ENCODE data around the gene HACL1. TPM values are rescaled to one million over a fixed set of nuclear protein-coding genes. Genes with fewer than 3 reads are reported as not detected.
A peak's percentile ranks its signal among the peaks of the same experiment; 100 is the strongest.

The HACL1 gene
- total and polyA plus RNA-seq, 2 donors (not counting 1 experiment from before 2014, with no cell fraction given), result 20.8 to 38.7 TPM

DNA sequence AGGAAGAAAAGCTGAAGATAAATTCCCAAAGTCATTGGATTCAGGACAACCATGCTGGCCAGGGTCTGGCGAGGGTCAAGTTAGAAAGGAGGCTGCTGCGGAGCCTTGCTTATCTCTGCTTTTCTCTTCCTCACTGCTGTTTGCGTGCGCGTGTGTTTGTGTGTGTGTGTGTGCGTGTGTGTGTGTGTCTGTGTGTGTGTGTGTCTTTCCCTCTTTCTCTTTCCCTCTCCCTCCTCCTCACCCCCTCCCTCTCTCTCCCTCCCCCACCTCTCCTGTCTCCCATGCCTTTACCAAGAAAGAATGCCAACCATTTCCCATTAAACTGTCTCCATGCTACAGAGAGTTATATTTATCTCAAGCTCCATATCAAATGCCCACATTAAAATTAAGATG is 79.8 kb downstream of the HACL1 start, which contains the start of gene COLQ:
TSS of gene COLQ (minus strand) at position 134 of the 393 bp plus-strand sequence. CDS start at position 53, 81 bp downstream.
- Histone ChIP-seq H3K36me3 (replicated peaks in 1 of 2; ENCODE audit: control extremely low read depth in 1 of 2, control insufficient read depth in 1 of 2, extremely low read depth in 1 of 2, insufficient read depth in 2 of 2, low read length in 1 of 2) (no peaks in the 10 kb centered on the region), H3K27ac (ENCODE audit: low read length in 2 of 2) (no peak within 1 kb of the TSS), H3K4me1 (ENCODE audit: control insufficient read depth in 2 of 2, insufficient read depth in 2 of 2, low read length in 2 of 2) (peaks cover 7 to 9% of the 10 kb centered on the region in 2 donors), H4K20me1 (ENCODE audit: control insufficient read depth, insufficient read depth, low read length, poor library complexity, severe bottlenecking) (no peaks in the 10 kb centered on the region), H3K9me3 (ENCODE audit: control extremely low read depth in 1 of 3, control insufficient read depth in 2 of 3, insufficient read depth in 1 of 3, low read length in 2 of 3) (peaks cover 0 to 5% (median 0%) of the 10 kb centered on the region in 3 donors), H3K4me2 (replicated peaks; ENCODE audit: low read depth, low read length, poor library complexity, severe bottlenecking) (peak within 1 kb of the TSS; percentile 20), H3K27me3 (replicated peaks in 1 of 4; ENCODE audit: control extremely low read depth in 1 of 4, control insufficient read depth in 3 of 4, insufficient read depth in 4 of 4, low read length in 3 of 4) (peaks cover 0 to 14% (median 4%) of the 10 kb centered on the region in 4 experiments), H3K9ac (ENCODE audit: low read length) (no peak within 1 kb of the TSS), H2AFZ (ENCODE audit: insufficient read depth, low read depth, low read length, poor library complexity, severe bottlenecking) (peak within 1 kb of the TSS; percentile 34), H3K4me3 (ENCODE audit: control extremely low read depth in 1 of 5, extremely low read depth in 1 of 5, insufficient read depth in 1 of 5, low read depth in 2 of 5, low read length in 4 of 5) (no peak within 1 kb of the TSS), H3K79me2 (ENCODE audit: control insufficient read depth, insufficient read depth, low read length) (no peaks in the 10 kb centered on the region)
- no CpG with 5 or more reads among the region's 6 CpGs for WGBS (ENCODE audit: insufficient coverage)
- CTCF ChIA-PET, result interaction anchor here (0.7 kb wide), 1 partner anchor 318 kb away, joined by 3 read pairs; no protein-coding TSS in a partner anchor
- Mint-ChIP-seq H3K27me3 (peaks cover 5% of the 10 kb centered on the region), H3K4me3 (no peak within 1 kb of the TSS), H3K9me3 (ENCODE audit: insufficient read depth) (peaks cover 3% of the 10 kb centered on the region), H3K27ac (no peak within 1 kb of the TSS), H3K4me1 (no peaks in the 10 kb centered on the region)
- no peak for ATAC-seq (ENCODE audit: low read depth)
- DNase-seq, result no peak
- POLR2A ChIA-PET, result no interaction called here
- TF ChIP-seq, protein P1, sequence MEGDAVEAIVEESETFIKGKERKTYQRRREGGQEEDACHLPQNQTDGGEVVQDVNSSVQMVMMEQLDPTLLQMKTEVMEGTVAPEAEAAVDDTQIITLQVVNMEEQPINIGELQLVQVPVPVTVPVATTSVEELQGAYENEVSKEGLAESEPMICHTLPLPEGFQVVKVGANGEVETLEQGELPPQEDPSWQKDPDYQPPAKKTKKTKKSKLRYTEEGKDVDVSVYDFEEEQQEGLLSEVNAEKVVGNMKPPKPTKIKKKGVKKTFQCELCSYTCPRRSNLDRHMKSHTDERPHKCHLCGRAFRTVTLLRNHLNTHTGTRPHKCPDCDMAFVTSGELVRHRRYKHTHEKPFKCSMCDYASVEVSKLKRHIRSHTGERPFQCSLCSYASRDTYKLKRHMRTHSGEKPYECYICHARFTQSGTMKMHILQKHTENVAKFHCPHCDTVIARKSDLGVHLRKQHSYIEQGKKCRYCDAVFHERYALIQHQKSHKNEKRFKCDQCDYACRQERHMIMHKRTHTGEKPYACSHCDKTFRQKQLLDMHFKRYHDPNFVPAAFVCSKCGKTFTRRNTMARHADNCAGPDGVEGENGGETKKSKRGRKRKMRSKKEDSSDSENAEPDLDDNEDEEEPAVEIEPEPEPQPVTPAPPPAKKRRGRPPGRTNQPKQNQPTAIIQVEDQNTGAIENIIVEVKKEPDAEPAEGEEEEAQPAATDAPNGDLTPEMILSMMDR (IDR thresholded peaks at IDR 0.05), result no peak
- TF ChIP-seq EZH2 (IDR thresholded peaks at IDR 0.05; ENCODE audit: borderline replicate concordance, insufficient read depth, low read depth, low read length, poor library complexity, severe bottlenecking), result no peak
- intact Hi-C loops (cut with micrococcal nuclease), result no loop called here

DNA sequence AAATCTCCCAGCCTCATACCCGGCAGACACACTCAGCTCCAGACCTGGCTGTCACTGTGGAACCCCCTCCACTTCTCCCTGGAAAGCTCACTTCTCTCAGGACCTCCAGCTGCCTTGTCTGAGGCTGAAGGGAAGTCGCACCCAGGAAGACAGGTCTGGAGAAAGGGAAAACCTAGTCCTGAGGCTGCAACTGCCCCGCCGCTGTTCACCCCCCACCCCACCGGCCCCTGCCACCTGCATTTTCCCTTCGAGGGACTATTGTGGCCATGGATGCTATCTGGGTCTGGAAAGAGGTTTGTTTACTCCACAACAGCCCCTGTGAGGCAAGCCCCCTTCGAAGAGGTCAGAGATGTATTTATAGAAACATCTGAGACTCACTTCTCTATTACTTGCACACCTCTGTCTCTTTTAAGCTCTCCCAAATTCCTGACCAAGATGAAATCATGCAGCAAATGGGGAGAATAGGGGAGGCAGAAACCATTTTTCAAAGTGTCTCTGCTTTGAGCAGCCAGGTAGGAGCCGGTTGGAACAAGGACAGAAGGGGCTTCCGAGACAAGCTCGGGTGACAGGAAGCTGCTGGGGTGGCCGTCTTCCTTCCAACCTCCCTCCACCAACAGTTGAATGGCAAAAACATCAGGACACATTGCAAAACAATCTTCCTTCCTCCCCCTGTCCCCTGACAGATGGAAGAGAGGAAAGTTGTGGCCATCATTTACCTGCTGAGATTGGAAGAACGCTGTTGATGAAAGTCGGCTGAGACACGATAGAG is 80.4 kb downstream of the HACL1 start:
- POLR2A ChIA-PET, result no interaction called here
- H3K9me3 ChIP-seq (ENCODE audit: control extremely low read depth in 1 of 3, control insufficient read depth in 2 of 3, insufficient read depth in 1 of 3, low read length in 2 of 3), result peaks cover 0 to 5% (median 0%) of the 10 kb centered on the region in 3 donors
- H3K27me3 Mint-ChIP-seq, result peaks cover 5% of the 10 kb centered on the region
- DNase-seq (no peak), ATAC-seq (ENCODE audit: low read depth) (no peak)
- CTCF ChIA-PET, result no interaction called here
- WGBS (ENCODE audit: insufficient coverage), result 14% methylated on average over 7 of the region's 14 CpGs
- no peaks in the 10 kb centered on the region for H4K20me1 ChIP-seq (ENCODE audit: control insufficient read depth, insufficient read depth, low read length, poor library complexity, severe bottlenecking)
- H3K27ac Mint-ChIP-seq, result no peak overlapping the region
- H3K4me3 Mint-ChIP-seq, result no peak overlapping the region
- TF ChIP-seq EZH2 (IDR thresholded peaks at IDR 0.05; ENCODE audit: borderline replicate concordance, insufficient read depth, low read depth, low read length, poor library complexity, severe bottlenecking), result no peak
- TF ChIP-seq, protein P1 (IDR thresholded peaks at IDR 0.05), result no peak
- no peaks in the 10 kb centered on the region for H3K36me3 ChIP-seq (replicated peaks in 1 of 2; ENCODE audit: control extremely low read depth in 1 of 2, control insufficient read depth in 1 of 2, extremely low read depth in 1 of 2, insufficient read depth in 2 of 2, low read length in 1 of 2)
- H3K27ac ChIP-seq (ENCODE audit: low read length in 2 of 2), result no peak overlapping the region
- H3K27me3 ChIP-seq (replicated peaks in 1 of 4; ENCODE audit: control extremely low read depth in 1 of 4, control insufficient read depth in 3 of 4, insufficient read depth in 4 of 4, low read length in 3 of 4), result peaks cover 0 to 14% (median 4%) of the 10 kb centered on the region in 4 experiments
- no peak overlapping the region for H3K9ac ChIP-seq (ENCODE audit: low read length)
- peak overlapping the region; percentile 34 for H2AFZ ChIP-seq (ENCODE audit: insufficient read depth, low read depth, low read length, poor library complexity, severe bottlenecking)
- H3K79me2 ChIP-seq (ENCODE audit: control insufficient read depth, insufficient read depth, low read length), result no peaks in the 10 kb centered on the region
- H3K4me1 Mint-ChIP-seq, result no peaks in the 10 kb centered on the region
- peaks cover 3% of the 10 kb centered on the region for H3K9me3 Mint-ChIP-seq (ENCODE audit: insufficient read depth)
- H3K4me1 ChIP-seq (ENCODE audit: control insufficient read depth in 2 of 2, insufficient read depth in 2 of 2, low read length in 2 of 2), result peaks cover 7 to 9% of the 10 kb centered on the region in 2 donors
- peak overlapping the region; percentile 20 for H3K4me2 ChIP-seq (replicated peaks; ENCODE audit: low read depth, low read length, poor library complexity, severe bottlenecking)
- no peak overlapping the region for H3K4me3 ChIP-seq (ENCODE audit: control extremely low read depth in 1 of 5, extremely low read depth in 1 of 5, insufficient read depth in 1 of 5, low read depth in 2 of 5, low read length in 4 of 5)
- intact Hi-C loops (cut with micrococcal nuclease), result no loop called here

All from B cell (primary cell).